HCT116 (cell line): Measurements from ENCODE around the gene KLRG1. TPM values are rescaled to one million over a fixed set of nuclear protein-coding genes. Genes with fewer than 3 reads are reported as not detected.

ENCODE experiments used
- ATAC-seq: fragments of 200-7000 bp; cut with Tn5 transposase; 2 replicates; pipeline ENCODE4 v1.9.1; 2020; ENCODE audit warnings: mild to moderate bottlenecking, moderate library complexity
- BruUV-seq: library from RNA; stranded (reverse); fragments of 400-500 nt; replicated peaks from 2 replicates; lab custom pipeline; 2021; lab: Mats Ljungman, UMichigan
- CTCF ChIA-PET: fragments of 300-600 bp; sonication (Branson Sonifier 250); formaldehyde crosslinking; loops from one replicate; lab custom pipeline; 2021; ENCODE audit warnings: antibody characterized with exemption; lab: Charles Lee
- POLR2A ChIA-PET: fragments of 300-600, 350-600 bp; sonication (Branson Sonifier 250); formaldehyde crosslinking; loops from one replicate; lab custom pipeline; 2021; ENCODE audit warnings: antibody characterized with exemption; lab: Charles Lee
- RAD21 ChIA-PET, 2 experiments: fragments of 300-600 bp; sonication (Branson Sonifier 250); formaldehyde crosslinking; loops; one replicate each; lab custom pipeline; 2023; ENCODE audit warnings: low total read pairs in 2 of 2; ENCODE audit not compliant: uncharacterized antibody in 2 of 2, unreplicated experiment in 2 of 2, low non-redundant PET in 1 of 2; lab: Charles Lee
- DNase-seq: peaks from one replicate; pipeline ENCODE4 v3.0.0-alpha.2; 2010; ENCODE audit warnings: low read depth, low spot score
- H2AFZ ChIP-seq: fragments of 200-600 bp; shearing (Covaris generic), sonication (generic); 2 replicates; pipeline ENCODE4 v1.6.1; 2017; ENCODE audit warnings: low read depth, mixed run types, mixed read lengths, antibody characterized with exemption, low read length; ENCODE audit not compliant: poor library complexity, severe bottlenecking
- H3K27ac ChIP-seq: 2 replicates; pipeline ENCODE4 v1.5.1; 2012; ENCODE audit warnings: low read depth, low read length
- H3K27me3 ChIP-seq: fragments of 200-600 bp; sonication (generic); 2 replicates; pipeline ENCODE4 v1.6.1; 2016; ENCODE audit warnings: mixed run types, low read length, mixed read lengths; ENCODE audit not compliant: insufficient read depth
- H3K36me3 ChIP-seq, 2 experiments: fragments of 200-500 bp in 1 of 2; fragments of 200-600 bp in 1 of 2; sonication (Bioruptor generic) in 1 of 2; sonication (generic) in 1 of 2; 2 replicates each; pipeline versions ENCODE4 v1.5.1 to v1.6.1; 2014 to 2016; ENCODE audit warnings: low read length in 2 of 2, inconsistent platforms in 1 of 2, mixed read lengths in 1 of 2, mixed run types in 1 of 2; ENCODE audit not compliant: insufficient read depth in 2 of 2, control insufficient read depth in 1 of 2
- H3K4me1 ChIP-seq, 2 experiments: fragments of 200-600 bp in 1 of 2; sonication (generic) in 1 of 2; 2 replicates each; pipeline versions ENCODE4 v1.5.1 to v1.6.1; 2012 to 2017; ENCODE audit warnings: low read length in 2 of 2, inconsistent platforms in 1 of 2, mild to moderate bottlenecking in 1 of 2, mixed read lengths in 1 of 2, mixed run types in 1 of 2, moderate library complexity in 1 of 2; ENCODE audit not compliant: insufficient read depth in 2 of 2, control insufficient read depth in 1 of 2
- H3K4me2 ChIP-seq: fragments of 200-600 bp; sonication (generic); 2 replicates; pipeline ENCODE4 v1.6.1; 2017; ENCODE audit warnings: mixed run types, low read length, mixed read lengths
- H3K4me3 ChIP-seq, 2 experiments: fragments of 200-600 bp in 1 of 2; sonication (generic) in 1 of 2; replicated peaks in 1 of 2; 2 replicates each; pipeline ENCODE4 v1.5.1; 2011 to 2016; ENCODE audit warnings: low read length in 2 of 2, control low read depth in 1 of 2, low read depth in 1 of 2, mild to moderate bottlenecking in 1 of 2, mixed read lengths in 1 of 2, mixed run types in 1 of 2
- H3K79me2 ChIP-seq: fragments of 200-600 bp; sonication (generic); 2 replicates; pipeline ENCODE4 v1.6.1; 2017; ENCODE audit warnings: mild to moderate bottlenecking, mixed run types, low read length, moderate library complexity, mixed read lengths; ENCODE audit not compliant: insufficient read depth
- H3K9ac ChIP-seq: fragments of 200-600 bp; sonication (generic); 2 replicates; pipeline ENCODE4 v1.6.1; 2016; ENCODE audit warnings: low read length, mixed read lengths
- H3K9me2 ChIP-seq: fragments of 200-600 bp; sonication (generic), shearing (Covaris generic); 2 replicates; pipeline ENCODE4 v1.6.1; 2017; ENCODE audit warnings: mixed run types, mild to moderate bottlenecking, moderate library complexity; ENCODE audit not compliant: insufficient read depth
- H3K9me3 ChIP-seq, 2 experiments: fragments of 200-500 bp in 1 of 2; fragments of 200-600 bp in 1 of 2; sonication (Bioruptor generic) in 1 of 2; sonication (generic) in 1 of 2; 2 replicates each; pipeline ENCODE4 v1.6.1; 2014 to 2017; ENCODE audit warnings: low read length in 2 of 2, mixed read lengths in 2 of 2, inconsistent platforms in 1 of 2, low read depth in 1 of 2, mild to moderate bottlenecking in 1 of 2, mixed run types in 1 of 2, moderate library complexity in 1 of 2; ENCODE audit not compliant: control insufficient read depth in 1 of 2, insufficient read depth in 1 of 2
- H4K20me1 ChIP-seq: fragments of 200-600 bp; sonication (generic), shearing (Covaris generic); 2 replicates; pipeline ENCODE4 v1.6.1; 2017; ENCODE audit warnings: mixed run types, mild to moderate bottlenecking, moderate library complexity; ENCODE audit not compliant: insufficient read depth
- CEBPB ChIP-seq: IDR thresholded peaks from 2 replicates; pipeline ENCODE4 v1.6.1; 2012; ENCODE audit warnings: low read depth
- CTCF ChIP-seq, 3 experiments: fragments of 200-600 bp in 1 of 3; sonication (generic) in 1 of 3; IDR thresholded peaks in 2 of 3; conservative IDR thresholded peaks in 1 of 3; 2 replicates each; pipeline ENCODE4 v1.5.1; 2012 to 2017; ENCODE audit warnings: low read depth in 2 of 3, low read length in 2 of 3, antibody characterized with exemption in 1 of 3, borderline replicate concordance in 1 of 3, control low read depth in 1 of 3, mild to moderate bottlenecking in 1 of 3, mixed read lengths in 1 of 3, mixed run types in 1 of 3, moderate library complexity in 1 of 3; ENCODE audit not compliant: insufficient read depth in 1 of 3
- EGR1 ChIP-seq: IDR thresholded peaks from 2 replicates; pipeline ENCODE4 v1.6.1; 2012; ENCODE audit warnings: low read depth
- EZH2 ChIP-seq: fragments of 200-600 bp; sonication (generic); IDR thresholded peaks from 2 replicates; pipeline ENCODE4 v1.6.1; 2017; ENCODE audit warnings: antibody characterized with exemption, mixed run types
- EZH2phosphoT487 ChIP-seq: fragments of 200-600 bp; IDR thresholded peaks from 2 replicates; pipeline ENCODE4 v1.6.1; 2018; ENCODE audit warnings: antibody characterized with exemption, borderline replicate concordance
- FOSL1 ChIP-seq: IDR thresholded peaks from 2 replicates; pipeline ENCODE4 v1.6.1; 2012; ENCODE audit warnings: low read depth
- POLR2A ChIP-seq: IDR thresholded peaks from 2 replicates; pipeline ENCODE4 v1.7.0; 2011; ENCODE audit warnings: borderline replicate concordance; ENCODE audit not compliant: insufficient read depth, insufficient read length; ENCODE audit errors: extremely low read depth
- SRF ChIP-seq: IDR thresholded peaks from 2 replicates; pipeline ENCODE4 v1.6.1; 2012; ENCODE audit warnings: low read depth
- YY1 ChIP-seq: IDR thresholded peaks from 2 replicates; pipeline ENCODE4 v1.6.1; 2011; ENCODE audit warnings: low read length, low read depth, moderate library complexity, mild to moderate bottlenecking; ENCODE audit not compliant: insufficient replicate concordance; ENCODE audit errors: extremely low read depth
- ZFX ChIP-seq: fragments of 450-650 bp; IDR thresholded peaks from 2 replicates; pipeline ENCODE4 v1.6.1; 2017
- intact Hi-C: fragments of 100-400 bp; cut with micrococcal nuclease; formaldehyde crosslinking; loops from 2 replicates; pipeline ENCODE4 v1.10.0; 2022
- total RNA-seq: library from RNA; stranded (reverse); gene quantifications from one replicate; pipeline ENCODE4 v1.2.1, GENCODE V29; 2021; ENCODE audit not compliant: unreplicated experiment

Gene KLRG1
- total RNA-seq, 1 experiment from 2014 or later = 1.5 TPM

GRCh38 chr12:8987685-8988084, 1.7 kb upstream of the KLRG1 start:
- H3K4me3 ChIP-seq = no peak overlapping the region
- no peaks in the 10 kb centered on the region for H3K4me1 ChIP-seq
- H3K4me2 ChIP-seq = no peak overlapping the region
- no peaks in the 10 kb centered on the region for H3K9me3 ChIP-seq
- ATAC-seq (no peak), DNase-seq (no peak)
- no peaks in the 10 kb centered on the region for H3K27me3 ChIP-seq
- no peaks in the 10 kb centered on the region for H3K9me2 ChIP-seq
- no peaks in the 10 kb centered on the region for H3K79me2 ChIP-seq
- POLR2A ChIA-PET = no interaction called here
- RAD21 ChIA-PET = no interaction called here
- no TSS peak for BruUV-seq
- TF ChIP-seq SRF (no peak), EGR1 (no peak), ZFX (no peak), EZH2phosphoT487 (no peak), YY1 (no peak), CTCF (IDR thresholded peaks at IDR 0.05 in 2 of 3, conservative IDR thresholded peaks at IDR 0.05 in 1 of 3; ENCODE audit: borderline replicate concordance in 1 of 3, insufficient read depth in 1 of 3, low read depth in 2 of 3, low read length in 2 of 3) (no peak), FOSL1 (no peak), CEBPB (no peak), POLR2A (no peak), EZH2 (no peak)
- intact Hi-C loops = no loop called here
- no peak overlapping the region for H3K27ac ChIP-seq
- CTCF ChIA-PET = no interaction called here
- H3K36me3 ChIP-seq = no peaks in the 10 kb centered on the region
- H3K9ac ChIP-seq = no peak overlapping the region
- no peaks in the 10 kb centered on the region for H4K20me1 ChIP-seq
- H2AFZ ChIP-seq = no peak overlapping the region
